ENCODE measurements around the gene AEBP1.

Gene AEBP1

DNA sequence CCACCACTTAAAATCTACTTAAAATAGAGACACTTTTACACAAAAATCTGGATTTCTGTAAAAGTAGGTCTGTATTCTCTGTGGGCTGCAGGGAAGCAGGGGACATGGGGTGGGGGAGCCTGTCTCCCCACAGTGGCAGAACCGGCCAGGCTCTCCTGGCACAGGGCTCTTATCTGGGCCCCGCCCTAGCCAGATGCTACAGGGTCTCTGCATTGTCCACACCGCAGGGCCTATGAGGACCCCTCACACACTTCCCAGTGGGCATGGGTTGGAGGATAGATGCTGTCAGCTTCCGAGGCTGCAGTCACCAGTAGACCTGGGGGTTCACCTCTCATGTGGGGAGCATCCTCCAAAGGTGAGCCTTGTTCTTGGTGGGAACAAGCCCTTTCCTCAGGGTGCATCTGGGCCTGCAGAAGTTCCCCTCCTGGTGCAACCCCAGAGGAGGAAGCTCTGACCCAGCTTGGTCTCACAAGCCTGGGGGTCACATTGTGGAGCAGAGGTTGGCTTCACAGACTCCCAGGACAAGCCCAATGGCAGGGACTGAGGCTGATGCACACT is 52.4 kb downstream of the AEBP1 start:
- TF ChIP-seq, protein P1, sequence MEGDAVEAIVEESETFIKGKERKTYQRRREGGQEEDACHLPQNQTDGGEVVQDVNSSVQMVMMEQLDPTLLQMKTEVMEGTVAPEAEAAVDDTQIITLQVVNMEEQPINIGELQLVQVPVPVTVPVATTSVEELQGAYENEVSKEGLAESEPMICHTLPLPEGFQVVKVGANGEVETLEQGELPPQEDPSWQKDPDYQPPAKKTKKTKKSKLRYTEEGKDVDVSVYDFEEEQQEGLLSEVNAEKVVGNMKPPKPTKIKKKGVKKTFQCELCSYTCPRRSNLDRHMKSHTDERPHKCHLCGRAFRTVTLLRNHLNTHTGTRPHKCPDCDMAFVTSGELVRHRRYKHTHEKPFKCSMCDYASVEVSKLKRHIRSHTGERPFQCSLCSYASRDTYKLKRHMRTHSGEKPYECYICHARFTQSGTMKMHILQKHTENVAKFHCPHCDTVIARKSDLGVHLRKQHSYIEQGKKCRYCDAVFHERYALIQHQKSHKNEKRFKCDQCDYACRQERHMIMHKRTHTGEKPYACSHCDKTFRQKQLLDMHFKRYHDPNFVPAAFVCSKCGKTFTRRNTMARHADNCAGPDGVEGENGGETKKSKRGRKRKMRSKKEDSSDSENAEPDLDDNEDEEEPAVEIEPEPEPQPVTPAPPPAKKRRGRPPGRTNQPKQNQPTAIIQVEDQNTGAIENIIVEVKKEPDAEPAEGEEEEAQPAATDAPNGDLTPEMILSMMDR (IDR thresholded peaks at IDR 0.05; ENCODE audit: borderline replicate concordance, insufficient read depth, low read depth, low read length) = no peak

DNA sequence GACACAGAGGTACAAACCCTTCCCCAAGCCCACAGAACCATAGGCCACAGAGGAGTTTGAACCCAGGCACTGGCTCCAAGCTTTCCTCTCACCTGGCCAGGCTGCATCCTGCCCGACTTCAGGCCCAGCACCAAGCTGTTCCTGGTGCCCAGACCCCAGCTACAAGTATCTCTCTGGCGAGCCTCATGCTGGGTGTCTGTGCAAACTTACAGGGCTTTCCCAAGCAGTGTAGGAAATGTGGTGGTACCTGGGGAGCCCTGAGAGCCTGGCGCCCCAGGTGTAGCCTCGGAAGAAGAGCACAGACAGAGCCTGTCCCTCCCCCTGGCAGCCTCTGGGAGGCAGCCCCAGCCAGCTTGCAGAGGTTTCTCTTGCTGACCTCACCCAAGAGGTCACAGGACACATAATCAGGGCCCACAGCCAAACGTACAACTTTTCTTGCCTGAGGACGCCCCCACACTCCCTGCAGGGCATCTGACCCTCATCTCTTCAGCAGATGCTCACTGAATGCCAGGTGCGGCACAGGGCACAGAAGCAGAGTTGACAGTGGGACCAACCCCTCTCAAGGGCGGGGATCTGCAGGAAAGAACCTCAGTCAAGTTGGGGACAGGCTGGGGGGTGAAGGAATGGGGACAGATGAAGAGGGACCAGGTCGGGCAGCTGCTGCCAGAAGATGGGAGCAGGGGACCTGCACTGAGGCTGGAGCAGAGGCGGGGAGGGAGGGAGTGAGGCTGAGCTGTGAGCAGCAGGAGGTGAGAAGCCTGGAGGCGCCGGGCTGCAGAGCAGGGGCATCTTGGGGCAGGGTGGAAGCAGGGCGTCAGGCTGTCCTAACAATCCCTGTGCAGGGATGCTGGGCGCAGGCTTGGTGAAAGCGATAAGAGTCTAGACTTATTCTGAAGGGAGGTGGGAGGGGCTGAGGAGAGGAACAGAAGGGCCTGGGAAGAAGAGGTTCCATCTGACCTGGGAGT is 53.3 kb downstream of the AEBP1 start:
- H3K4me3 ChIP-seq (ENCODE audit: low read depth, low read length) = no peak overlapping the region
- TF ChIP-seq, protein P1 (IDR thresholded peaks at IDR 0.05; ENCODE audit: borderline replicate concordance, insufficient read depth, low read depth, low read length) = no peak

More for the DNA sequence above, 52.4 kb downstream of the AEBP1 start:
- no peak overlapping the region for H3K4me3 ChIP-seq (ENCODE audit: low read depth, low read length)

DNA sequence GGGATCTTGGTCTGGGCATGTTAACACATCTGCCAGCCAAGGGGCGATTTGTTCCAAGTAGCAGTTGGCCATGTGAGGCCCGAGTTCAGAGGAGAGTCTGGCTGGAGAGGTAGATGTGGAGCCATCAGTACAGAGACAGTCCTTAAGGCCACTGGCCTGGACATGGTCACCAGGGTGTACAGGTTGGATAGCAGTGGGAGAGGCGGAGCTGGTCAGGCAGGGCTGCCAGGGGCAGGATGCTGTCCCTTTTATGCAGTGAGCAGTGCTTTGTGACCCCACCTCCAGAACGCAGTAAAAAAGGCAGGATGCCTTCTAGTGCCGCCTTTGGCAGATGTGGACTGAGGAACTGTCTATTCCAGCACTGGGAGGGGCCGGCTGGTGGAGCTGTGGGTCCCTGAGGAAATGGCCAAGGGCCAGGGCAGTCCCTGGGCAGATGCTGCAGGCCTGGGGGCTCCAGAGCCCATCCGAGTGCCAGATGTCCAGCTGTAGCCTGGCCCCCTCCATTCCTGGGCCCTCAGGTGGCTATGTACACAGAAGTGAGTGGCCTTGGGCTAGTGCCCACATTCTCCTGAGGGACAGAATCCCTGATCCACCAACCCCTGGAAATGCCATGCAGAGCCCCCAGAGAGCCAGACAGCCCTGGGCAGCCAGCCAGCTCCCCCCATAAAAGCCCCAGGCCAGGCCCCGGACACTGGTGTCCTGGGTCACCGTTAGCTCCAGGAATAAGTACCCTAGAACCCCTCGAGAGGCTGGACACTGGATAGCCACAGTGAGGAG is 54.1 kb downstream of the AEBP1 start:
- no peak overlapping the region for H3K4me3 ChIP-seq (ENCODE audit: low read depth, low read length)
- TF ChIP-seq, protein P1 (IDR thresholded peaks at IDR 0.05; ENCODE audit: borderline replicate concordance, insufficient read depth, low read depth, low read length) = no peak

DNA sequence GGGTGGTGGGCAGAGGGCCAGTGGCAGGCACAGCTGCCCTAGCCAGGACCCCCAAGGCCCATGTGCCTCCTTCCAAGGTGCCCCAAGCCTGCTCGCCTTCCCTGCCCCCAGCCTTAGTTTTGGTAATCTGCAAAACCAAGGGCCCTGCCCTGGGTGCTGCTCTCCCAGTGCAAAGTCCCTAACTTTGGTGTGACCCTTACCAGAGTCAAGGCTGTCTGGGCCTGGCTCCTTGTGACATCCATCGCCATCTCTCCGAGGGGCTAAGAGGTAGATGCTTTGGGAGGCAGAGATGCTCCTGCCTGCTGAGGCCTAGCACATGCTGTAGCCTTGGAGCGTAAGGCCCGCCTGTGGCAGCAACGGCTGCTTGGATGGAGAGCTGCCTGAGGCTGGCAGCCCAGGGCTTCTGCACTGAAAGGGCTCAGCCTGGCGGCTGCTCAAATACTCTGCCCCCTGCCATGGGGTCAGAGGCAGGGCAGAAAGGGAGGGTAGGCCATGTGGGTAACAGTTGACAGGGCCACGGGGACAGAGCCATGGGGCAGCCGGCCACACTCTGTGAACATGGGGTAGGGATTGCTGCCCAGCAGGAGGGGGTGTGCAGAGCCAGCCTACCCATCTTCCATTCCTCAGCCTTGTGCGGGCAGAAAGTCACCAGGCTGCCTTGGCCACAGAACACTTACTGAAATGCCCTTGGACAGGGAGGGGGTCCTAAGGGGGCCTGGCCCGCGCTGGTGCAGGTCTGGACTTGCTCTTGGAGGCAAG is 54.9 kb downstream of the AEBP1 start:
- H3K4me3 ChIP-seq (ENCODE audit: low read depth, low read length) = no peak overlapping the region
- TF ChIP-seq, protein P1 (IDR thresholded peaks at IDR 0.05; ENCODE audit: borderline replicate concordance, insufficient read depth, low read depth, low read length) = no peak

DNA sequence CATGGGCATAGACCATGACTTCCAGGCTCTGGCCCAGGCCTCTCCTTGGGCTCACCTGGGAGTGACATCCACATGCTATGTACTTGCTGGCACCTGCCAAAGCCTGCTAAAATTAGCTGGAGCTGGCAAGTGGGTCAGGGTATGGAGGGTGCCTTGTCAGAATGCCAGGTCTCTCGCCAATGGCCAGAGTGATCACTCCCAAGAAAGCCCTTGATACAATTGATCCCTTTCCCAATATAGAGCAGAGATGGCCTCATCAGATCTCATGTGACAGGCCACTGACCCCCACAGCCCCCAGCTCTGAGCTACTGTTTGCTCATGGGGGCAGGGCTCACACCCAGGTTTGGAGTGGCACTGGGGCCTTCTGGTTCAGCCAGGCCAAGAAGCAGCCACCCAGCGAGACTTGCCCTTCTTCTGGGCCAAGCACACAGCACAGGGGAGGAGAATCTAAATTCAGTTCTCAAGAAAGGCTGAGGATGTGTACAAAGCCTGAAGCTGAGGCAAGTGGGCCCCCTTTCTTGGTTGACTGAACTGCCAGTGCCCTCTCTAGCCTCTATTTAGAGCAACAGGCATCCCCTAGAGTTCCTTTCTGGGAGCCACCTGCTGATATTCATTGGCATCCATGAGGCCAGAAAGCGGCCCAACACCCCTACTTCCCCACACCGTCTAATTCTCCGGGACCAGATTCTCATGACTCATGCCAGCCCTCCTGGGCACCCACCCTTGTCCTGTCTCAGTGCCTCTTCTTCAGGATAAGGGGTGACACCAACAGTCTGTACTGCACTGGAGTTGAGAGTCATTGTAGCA is 55.9 kb downstream of the AEBP1 start:
- TF ChIP-seq, protein P1 (IDR thresholded peaks at IDR 0.05; ENCODE audit: borderline replicate concordance, insufficient read depth, low read depth, low read length) = no peak
- H3K4me3 ChIP-seq (ENCODE audit: low read depth, low read length) = no peak overlapping the region

DNA sequence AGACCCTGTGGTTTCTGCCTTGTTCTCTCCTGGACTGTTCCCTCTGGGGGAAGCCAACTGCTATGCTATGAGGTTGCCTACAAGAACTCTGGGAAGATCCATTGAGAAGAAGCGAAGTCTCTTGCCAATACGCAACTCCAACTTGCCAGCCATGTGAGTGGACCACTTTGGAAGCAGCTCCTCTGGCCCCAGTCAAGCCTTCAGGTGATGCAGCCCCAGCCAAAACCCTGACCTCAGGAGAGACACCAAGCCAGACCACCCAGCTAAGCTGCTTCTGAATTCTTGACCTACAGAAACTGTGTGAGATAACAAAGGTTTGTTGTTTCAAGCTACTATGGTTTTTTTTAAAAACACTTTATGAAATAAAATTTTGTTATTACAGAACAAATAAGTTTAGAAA is 57.2 kb downstream of the AEBP1 start:
- no peak overlapping the region for H3K4me3 ChIP-seq (ENCODE audit: low read depth, low read length)
- TF ChIP-seq, protein P1 (IDR thresholded peaks at IDR 0.05; ENCODE audit: borderline replicate concordance, insufficient read depth, low read depth, low read length) = no peak
